Measurements from ENCODE around the gene IGIP.
"Not testable (repeated sequence)": the region's sequence is repeated elsewhere in the genome, so short reads cannot be mapped to it uniquely, and the experiment has no call there.

Gene IGIP

DNA sequence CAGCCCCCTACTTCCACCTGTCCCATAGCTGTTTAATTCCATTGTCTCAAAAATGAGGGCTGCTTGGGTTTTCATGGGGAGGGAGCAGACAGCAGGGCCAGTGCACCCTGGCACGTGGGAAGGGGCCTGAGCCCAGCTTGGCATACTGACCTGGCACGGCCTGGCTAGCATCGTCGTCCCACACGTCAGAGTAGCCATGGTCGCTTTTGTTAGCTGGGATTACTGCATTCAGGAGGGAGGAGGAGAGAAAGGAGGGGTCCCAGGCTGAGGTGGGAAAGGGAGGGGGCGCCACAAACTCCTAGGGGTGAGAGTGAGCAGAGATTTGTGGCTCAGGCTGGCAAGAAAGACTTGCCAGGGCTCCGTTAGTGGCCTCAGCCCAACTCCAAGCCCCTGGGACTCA, 28.2 kb downstream of the IGIP start:
- no peak overlapping the region for H3K4me3 ChIP-seq (ENCODE audit: low read depth, low read length)
- TF ChIP-seq, protein P1, sequence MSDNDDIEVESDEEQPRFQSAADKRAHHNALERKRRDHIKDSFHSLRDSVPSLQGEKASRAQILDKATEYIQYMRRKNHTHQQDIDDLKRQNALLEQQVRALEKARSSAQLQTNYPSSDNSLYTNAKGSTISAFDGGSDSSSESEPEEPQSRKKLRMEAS (IDR thresholded peaks at IDR 0.05; ENCODE audit: low read depth, low read length) = no peak
- no peak for TF ChIP-seq POLR2A (IDR thresholded peaks at IDR 0.05; ENCODE audit: extremely low read depth, insufficient read length)
- TF ChIP-seq, protein P2, sequence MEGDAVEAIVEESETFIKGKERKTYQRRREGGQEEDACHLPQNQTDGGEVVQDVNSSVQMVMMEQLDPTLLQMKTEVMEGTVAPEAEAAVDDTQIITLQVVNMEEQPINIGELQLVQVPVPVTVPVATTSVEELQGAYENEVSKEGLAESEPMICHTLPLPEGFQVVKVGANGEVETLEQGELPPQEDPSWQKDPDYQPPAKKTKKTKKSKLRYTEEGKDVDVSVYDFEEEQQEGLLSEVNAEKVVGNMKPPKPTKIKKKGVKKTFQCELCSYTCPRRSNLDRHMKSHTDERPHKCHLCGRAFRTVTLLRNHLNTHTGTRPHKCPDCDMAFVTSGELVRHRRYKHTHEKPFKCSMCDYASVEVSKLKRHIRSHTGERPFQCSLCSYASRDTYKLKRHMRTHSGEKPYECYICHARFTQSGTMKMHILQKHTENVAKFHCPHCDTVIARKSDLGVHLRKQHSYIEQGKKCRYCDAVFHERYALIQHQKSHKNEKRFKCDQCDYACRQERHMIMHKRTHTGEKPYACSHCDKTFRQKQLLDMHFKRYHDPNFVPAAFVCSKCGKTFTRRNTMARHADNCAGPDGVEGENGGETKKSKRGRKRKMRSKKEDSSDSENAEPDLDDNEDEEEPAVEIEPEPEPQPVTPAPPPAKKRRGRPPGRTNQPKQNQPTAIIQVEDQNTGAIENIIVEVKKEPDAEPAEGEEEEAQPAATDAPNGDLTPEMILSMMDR (IDR thresholded peaks at IDR 0.05; ENCODE audit: low read depth, low read length) = no peak
- TF ChIP-seq MYC (IDR thresholded peaks at IDR 0.05; ENCODE audit: low read depth, low read length) = no peak
- DNase-seq (ENCODE audit: low read depth) = no peak

DNA sequence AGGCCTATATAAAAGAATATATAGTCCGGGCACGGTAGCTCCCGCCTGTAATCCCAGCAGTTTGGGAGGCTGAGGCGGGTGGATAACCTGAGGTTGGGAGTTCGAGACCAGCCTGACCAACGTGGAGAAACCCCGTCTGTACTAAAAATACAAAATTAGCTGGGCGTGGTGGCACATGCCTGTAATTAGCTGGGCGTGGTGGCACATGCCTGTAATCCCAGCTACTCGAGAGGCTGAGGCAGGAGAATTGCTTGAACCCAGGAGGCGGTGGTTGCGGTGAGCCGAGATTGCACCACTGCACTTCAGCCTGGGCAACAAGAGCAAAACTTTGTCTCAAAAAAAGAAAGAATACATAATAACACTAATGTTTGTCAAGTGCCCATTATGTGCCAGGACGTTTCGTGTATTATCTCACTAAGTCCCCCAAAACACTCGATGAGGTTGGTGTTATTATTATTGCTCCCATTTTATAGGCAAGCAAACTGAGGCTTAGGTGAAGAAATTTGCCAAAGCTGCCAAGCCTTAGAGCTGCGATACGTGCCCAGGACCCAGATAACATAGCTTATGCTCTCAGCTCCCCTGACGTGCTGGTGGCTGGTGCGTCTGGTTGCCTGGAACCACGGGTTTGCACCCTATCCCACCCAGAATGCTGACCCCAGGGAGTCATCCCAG, 29.1 kb downstream of the IGIP start:
- DNase-seq (ENCODE audit: low read depth); H3K4me3 ChIP-seq (ENCODE audit: low read depth, low read length): not testable (repeated sequence)

DNA sequence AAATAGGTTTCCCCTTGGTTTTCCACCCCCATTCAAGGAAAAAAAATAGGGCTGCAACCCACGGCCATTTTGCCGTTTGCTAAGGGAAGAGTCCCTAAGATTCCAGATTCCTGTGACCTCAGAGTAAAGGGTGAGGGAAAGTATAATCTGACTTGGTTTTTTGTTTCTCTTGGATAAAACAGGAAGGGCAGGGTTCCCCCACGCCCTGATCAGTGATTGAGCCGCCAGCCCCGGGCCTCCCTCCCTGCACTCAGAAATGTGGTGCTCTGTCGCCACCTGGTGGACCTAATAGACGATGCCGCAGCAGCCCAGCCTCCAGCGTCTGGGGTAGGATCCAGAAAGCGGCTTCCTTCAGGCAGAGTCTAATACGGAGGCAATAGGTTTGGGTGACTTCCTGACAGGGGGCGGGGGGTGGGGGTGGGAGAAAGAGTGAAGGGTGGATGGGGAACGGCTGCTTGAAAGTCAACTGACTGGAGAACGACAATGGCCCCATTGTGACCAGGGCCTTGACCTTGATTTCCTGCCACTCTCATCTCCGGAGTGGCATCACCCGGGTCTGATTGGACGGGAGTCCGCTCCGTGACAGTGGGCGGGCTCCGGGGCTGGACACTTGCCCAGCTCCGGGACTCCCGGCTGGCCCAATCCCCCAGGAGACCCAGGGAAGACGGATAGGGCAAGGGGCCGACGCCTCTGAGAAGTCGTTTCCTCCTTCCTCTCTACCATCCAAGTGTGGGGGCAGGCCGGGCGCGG, 31.5 kb downstream of the IGIP start:
- no peak overlapping the region for H3K4me3 ChIP-seq (ENCODE audit: low read depth, low read length)
- TF ChIP-seq POLR2A (IDR thresholded peaks at IDR 0.05; ENCODE audit: extremely low read depth, insufficient read length) = no peak
- TF ChIP-seq, protein P2 (IDR thresholded peaks at IDR 0.05; ENCODE audit: low read depth, low read length) = peak; percentile 73
- peak; percentile 79 for DNase-seq (ENCODE audit: low read depth)

DNA sequence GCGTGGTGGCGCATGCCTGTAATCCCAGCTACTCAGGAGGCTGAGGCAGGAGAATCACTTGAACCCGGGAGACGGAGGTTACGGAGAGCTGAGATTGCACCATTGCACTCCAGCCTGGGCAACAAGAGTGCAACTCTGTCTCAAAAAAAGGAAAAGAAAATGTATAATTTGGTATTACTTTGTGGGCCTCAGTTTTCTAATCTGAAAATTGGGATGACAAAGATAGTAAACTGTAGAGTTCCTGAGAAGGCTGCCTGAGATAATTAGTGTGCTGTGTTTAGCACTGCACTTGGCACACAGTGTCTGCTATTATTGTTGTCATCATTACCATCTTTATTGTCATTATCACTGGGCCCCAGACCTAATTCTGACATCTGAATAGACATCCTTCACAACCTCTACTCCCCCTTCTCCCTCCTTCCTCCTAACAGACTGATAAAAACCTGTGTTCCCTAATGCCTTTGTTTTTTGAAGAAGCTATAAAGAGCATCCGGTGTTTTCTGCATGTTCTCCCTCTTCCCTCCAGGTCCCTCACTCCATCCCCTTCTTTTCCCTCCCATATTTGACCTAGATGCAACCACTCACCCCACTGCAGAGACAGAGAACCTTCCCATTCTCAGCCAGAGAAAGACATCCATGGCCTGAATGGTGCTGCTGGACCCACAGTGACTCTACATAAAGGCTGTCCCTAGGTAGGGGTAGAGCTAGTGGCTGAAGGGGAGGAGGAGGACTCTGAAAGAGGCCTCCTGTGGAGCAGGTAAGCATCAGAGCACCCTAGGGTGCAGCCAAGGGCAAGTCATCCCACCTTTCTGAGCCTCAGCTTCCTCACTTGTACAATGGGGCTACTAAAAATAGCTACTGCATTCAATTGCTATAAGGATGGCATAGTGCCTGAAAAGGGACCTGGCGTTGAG, 33.5 kb downstream of the IGIP start:
- DNase-seq (ENCODE audit: low read depth) = no peak
- no peak overlapping the region for H3K4me3 ChIP-seq (ENCODE audit: low read depth, low read length)
- TF ChIP-seq MYC (IDR thresholded peaks at IDR 0.05; ENCODE audit: low read depth, low read length) = no peak
- TF ChIP-seq, protein P1 (IDR thresholded peaks at IDR 0.05; ENCODE audit: low read depth, low read length) = no peak
- no peak for TF ChIP-seq POLR2A (IDR thresholded peaks at IDR 0.05; ENCODE audit: extremely low read depth, insufficient read length)
- TF ChIP-seq, protein P2 (IDR thresholded peaks at IDR 0.05; ENCODE audit: low read depth, low read length) = no peak

DNA sequence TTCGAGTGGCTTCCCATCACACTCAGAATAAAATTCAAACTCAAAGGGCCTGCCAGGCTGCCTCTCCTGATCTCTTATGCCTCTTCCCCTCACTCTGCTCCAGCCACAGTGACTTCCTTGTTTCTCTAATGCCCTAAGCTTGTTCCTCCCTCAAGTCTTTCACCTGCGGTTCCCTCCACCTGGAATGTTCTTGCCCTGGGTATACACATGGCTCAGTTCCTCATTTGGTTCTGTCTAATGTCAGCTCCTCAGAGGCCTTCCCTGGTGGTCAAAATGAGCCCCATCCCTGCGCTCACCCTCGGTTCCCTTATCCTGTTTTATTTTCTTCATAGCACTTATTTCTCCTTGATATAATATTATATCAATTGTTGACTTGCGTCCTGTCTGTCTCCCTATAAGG, 36.5 kb downstream of the IGIP start:
- DNase-seq (ENCODE audit: low read depth) = no peak
- no peak overlapping the region for H3K4me3 ChIP-seq (ENCODE audit: low read depth, low read length)
- no peak for TF ChIP-seq MYC (IDR thresholded peaks at IDR 0.05; ENCODE audit: low read depth, low read length)
- TF ChIP-seq, protein P2 (IDR thresholded peaks at IDR 0.05; ENCODE audit: low read depth, low read length) = no peak
- TF ChIP-seq, protein P1 (IDR thresholded peaks at IDR 0.05; ENCODE audit: low read depth, low read length) = no peak
- no peak for TF ChIP-seq POLR2A (IDR thresholded peaks at IDR 0.05; ENCODE audit: extremely low read depth, insufficient read length)

DNA sequence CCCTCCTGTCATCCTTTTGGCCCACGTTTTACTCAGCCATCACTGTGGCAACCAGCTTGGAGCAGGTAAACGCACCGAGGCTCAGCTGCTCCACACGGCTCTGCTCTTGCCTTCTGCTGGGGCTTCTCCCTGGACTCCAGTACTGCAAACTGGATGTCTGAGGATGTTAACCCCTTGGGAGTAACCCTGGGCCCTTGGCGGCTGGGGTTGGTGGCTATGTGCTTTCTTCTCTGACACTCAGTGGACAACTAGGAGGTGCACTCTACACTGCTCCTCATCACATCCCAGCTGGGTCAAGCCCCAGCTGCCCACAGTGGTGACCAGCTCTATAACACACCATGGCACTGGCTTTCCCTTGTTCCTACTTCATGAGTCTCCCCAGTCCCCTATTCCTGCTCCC, 37.0 kb downstream of the IGIP start:
- H3K4me3 ChIP-seq (ENCODE audit: low read depth, low read length) = no peak overlapping the region
- TF ChIP-seq, protein P1 (IDR thresholded peaks at IDR 0.05; ENCODE audit: low read depth, low read length) = no peak
- TF ChIP-seq, protein P2 (IDR thresholded peaks at IDR 0.05; ENCODE audit: low read depth, low read length) = no peak
- no peak for TF ChIP-seq POLR2A (IDR thresholded peaks at IDR 0.05; ENCODE audit: extremely low read depth, insufficient read length)
- no peak for TF ChIP-seq MYC (IDR thresholded peaks at IDR 0.05; ENCODE audit: low read depth, low read length)
- DNase-seq (ENCODE audit: low read depth) = no peak

Measured in NB4 (cell line).